ENCODE measurements around the gene TMEM269.

TMEM269 gene

GRCh38 chr1:42822800-42823392 lies 38.1 kb downstream of the TMEM269 start:
- no peak for DNase-seq (ENCODE audit: low spot score)

GRCh38 chr1:42824481-42825035 lies 39.8 kb downstream of the TMEM269 start:
- DNase-seq (ENCODE audit: low spot score) = no peak

GRCh38 chr1:42825036-42825851 lies 40.5 kb downstream of the TMEM269 start:
- no peak for DNase-seq (ENCODE audit: low spot score)

GRCh38 chr1:42830631-42831030 lies 45.8 kb downstream of the TMEM269 start:
- DNase-seq (ENCODE audit: low spot score) = no peak

- DNase-seq (ENCODE audit: low spot score) = no peak
Measured at GRCh38 chr1:42831273-42831672, 46.5 kb downstream of the TMEM269 start.

- no peak for DNase-seq (ENCODE audit: low spot score)
Measured at GRCh38 chr1:42832641-42833240, 48.0 kb downstream of the TMEM269 start.

- no peak for DNase-seq (ENCODE audit: low spot score)
Measured at GRCh38 chr1:42833981-42834380, 49.2 kb downstream of the TMEM269 start.

GRCh38 chr1:42834803-42835202 lies 50.0 kb downstream of the TMEM269 start:
- no peak for DNase-seq (ENCODE audit: low spot score)

GRCh38 chr1:42835422-42835821 lies 50.6 kb downstream of the TMEM269 start:
- no peak for DNase-seq (ENCODE audit: low spot score)

- DNase-seq (ENCODE audit: low spot score) = no peak
Measured at GRCh38 chr1:42837709-42838108, 52.9 kb downstream of the TMEM269 start.

GRCh38 chr1:42838482-42839190 lies 53.8 kb downstream of the TMEM269 start:
- DNase-seq (ENCODE audit: low spot score) = no peak

GRCh38 chr1:42841010-42841409 lies 56.2 kb downstream of the TMEM269 start:
- no peak for DNase-seq (ENCODE audit: low spot score)

- DNase-seq (ENCODE audit: low spot score) = no peak
Measured at GRCh38 chr1:42841440-42842147, 56.8 kb downstream of the TMEM269 start.

GRCh38 chr1:42844592-42845140 lies 59.9 kb downstream of the TMEM269 start:
- peak; percentile 82 for DNase-seq (ENCODE audit: low spot score)

- no peak for DNase-seq (ENCODE audit: low spot score)
Measured at GRCh38 chr1:42845193-42845592, 60.4 kb downstream of the TMEM269 start.

GRCh38 chr1:42845866-42846256 lies 61.1 kb downstream of the TMEM269 start:
- DNase-seq (ENCODE audit: low spot score) = peak; percentile 44

- peak; percentile 99 for DNase-seq (ENCODE audit: low spot score)
Measured at GRCh38 chr1:42846257-42847110, 61.7 kb downstream of the TMEM269 start, which contains the start of gene ZNF691. Gene ZNF691 (plus strand): TSS chr1:42846613. CDS start chr1:42849659, 3,046 bp downstream.

- peak; percentile 14 for DNase-seq (ENCODE audit: low spot score)
Measured at GRCh38 chr1:42847111-42847595, 62.4 kb downstream of the TMEM269 start.

GRCh38 chr1:42847721-42848460 lies 63.1 kb downstream of the TMEM269 start:
- DNase-seq (ENCODE audit: low spot score) = peak; percentile 18
